Endothelial cell of umbilical vein (primary cell): ENCODE measurements around the gene RTP3. TPM values are rescaled to one million over a fixed set of nuclear protein-coding genes. Genes with fewer than 3 reads are reported as not detected.

Experiments used
- BruUV-seq: library from RNA; stranded (reverse); fragments of 400-500 nt; replicated peaks from 2 replicates; lab custom pipeline; 2021; lab: Mats Ljungman, UMichigan
- CTCF ChIA-PET: fragments of 300-600, 350-600 bp; sonication (Branson Sonifier 250); formaldehyde crosslinking; loops from one replicate; lab custom pipeline; 2021; ENCODE audit warnings: antibody characterized with exemption, inconsistent platforms; lab: Charles Lee
- POLR2A ChIA-PET: fragments of 300-600, 350-600 bp; sonication (Branson Sonifier 250); formaldehyde crosslinking; loops from one replicate; lab custom pipeline; 2021; ENCODE audit warnings: antibody characterized with exemption, inconsistent platforms; lab: Charles Lee
- DNase-seq: peaks from one replicate; pipeline ENCODE4 v3.0.0-alpha.2; 2011; ENCODE audit warnings: low read depth, low spot score
- FAIRE-seq: peaks from 2 replicates; lab custom pipeline; 2011; peaks lifted over from hg19 to GRCh38; lab: Jason Lieb, UNC
- H2AFZ ChIP-seq: 2 replicates; pipeline ENCODE4 v1.6.0; 2012; ENCODE audit warnings: low read depth, low read length, control low read depth, inconsistent platforms
- H3K27ac ChIP-seq: 2 replicates; pipeline ENCODE4 v1.5.1; 2011; ENCODE audit warnings: low read depth, mild to moderate bottlenecking, control low read depth, low read length, moderate library complexity; ENCODE audit not compliant: insufficient read depth
- H3K27me3 ChIP-seq, 2 experiments: 2 replicates each; pipeline versions ENCODE4 v1.6.0 to v1.6.1; 2011; ENCODE audit warnings: low read length in 2 of 2, mixed read lengths in 1 of 2; ENCODE audit not compliant: control insufficient read depth in 2 of 2, insufficient read depth in 2 of 2
- H3K36me3 ChIP-seq, 2 experiments: 2 replicates in 1 of 2; 3 replicates in 1 of 2; pipeline ENCODE4 v1.5.1; 2011; ENCODE audit warnings: low read length in 2 of 2, mild to moderate bottlenecking in 1 of 2, moderate library complexity in 1 of 2; ENCODE audit not compliant: control insufficient read depth in 2 of 2, insufficient read depth in 2 of 2; ENCODE audit errors: extremely low read depth in 1 of 2
- H3K4me1 ChIP-seq: 3 replicates; pipeline ENCODE4 v1.5.1; 2011; ENCODE audit warnings: mild to moderate bottlenecking, low read length; ENCODE audit not compliant: control insufficient read depth, insufficient read depth; ENCODE audit errors: extremely low read depth
- H3K4me2 ChIP-seq: 2 replicates; pipeline ENCODE4 v1.6.1; 2011; ENCODE audit warnings: low read length, control low read depth, mixed read lengths; ENCODE audit not compliant: insufficient read depth
- H3K4me3 ChIP-seq, 3 experiments: fragments of 200-600 bp in 1 of 3; sonication (generic), shearing (Covaris generic) in 1 of 3; replicated peaks in 1 of 3; 2 replicates each; pipeline ENCODE4 v1.5.1; 2011 to 2016; ENCODE audit warnings: control low read depth in 3 of 3, low read length in 3 of 3, mild to moderate bottlenecking in 2 of 3, inconsistent platforms in 1 of 3, low read depth in 1 of 3, moderate library complexity in 1 of 3; ENCODE audit not compliant: insufficient read depth in 1 of 3
- H3K79me2 ChIP-seq: 2 replicates; pipeline ENCODE4 v1.6.0; 2012; ENCODE audit warnings: low read length, inconsistent platforms; ENCODE audit not compliant: control insufficient read depth, insufficient read depth
- H3K9ac ChIP-seq: replicated peaks from 2 replicates; pipeline ENCODE3; 2011; ENCODE audit warnings: low read length, control low read depth; ENCODE audit not compliant: insufficient read depth; ENCODE audit errors: extremely low read depth
- H3K9me1 ChIP-seq: replicated peaks from 3 replicates; pipeline ENCODE4 v1.6.0; 2011; ENCODE audit warnings: mild to moderate bottlenecking, low read length; ENCODE audit not compliant: control insufficient read depth, insufficient read depth; ENCODE audit errors: extremely low read depth
- H3K9me3 ChIP-seq: replicated peaks from 2 replicates; pipeline ENCODE4 v1.5.1; 2012; ENCODE audit warnings: low read length, inconsistent platforms; ENCODE audit not compliant: control insufficient read depth, insufficient read depth
- H4K20me1 ChIP-seq: replicated peaks from 2 replicates; pipeline ENCODE3; 2011; ENCODE audit warnings: mild to moderate bottlenecking, low read length; ENCODE audit not compliant: control insufficient read depth, insufficient read depth; ENCODE audit errors: extremely low read depth
- EZH2 ChIP-seq: IDR thresholded peaks from 2 replicates; pipeline ENCODE4 v1.6.1; 2012; ENCODE audit warnings: borderline replicate concordance, low read depth, mild to moderate bottlenecking, moderate library complexity, low read length, inconsistent platforms; ENCODE audit not compliant: severe bottlenecking
- FOS ChIP-seq: IDR thresholded peaks from 2 replicates; pipeline ENCODE4 v1.6.1; 2011; ENCODE audit warnings: mild to moderate bottlenecking, low read length, moderate library complexity, borderline replicate concordance; ENCODE audit not compliant: insufficient read depth
- GATA2 ChIP-seq: IDR thresholded peaks from 2 replicates; pipeline ENCODE4 v1.7.0; 2011; ENCODE audit warnings: low read depth, mild to moderate bottlenecking, moderate library complexity, mixed read lengths, low read length; ENCODE audit not compliant: insufficient read length, insufficient read depth
- JUN ChIP-seq: IDR thresholded peaks from 2 replicates; pipeline ENCODE4 v1.6.1; 2011; ENCODE audit warnings: borderline replicate concordance, low read depth; ENCODE audit not compliant: insufficient read length, insufficient read depth
- MYC ChIP-seq: IDR thresholded peaks from one replicate; pipeline ENCODE4 v1.6.1; 2011; ENCODE audit warnings: mild to moderate bottlenecking, low read depth, low read length
- POLR2A ChIP-seq: IDR thresholded peaks from 2 replicates; pipeline ENCODE4 v1.6.1; 2012; ENCODE audit warnings: low read depth, mild to moderate bottlenecking, control low read depth, low read length
- POLR2AphosphoS5 ChIP-seq: IDR thresholded peaks from 2 replicates; pipeline ENCODE4 v1.6.1; 2012; ENCODE audit warnings: low read depth, mild to moderate bottlenecking, control low read depth, low read length, moderate library complexity; ENCODE audit not compliant: insufficient read depth
- dilution Hi-C: fragments of 300-500 bp; cut with MboI; formaldehyde crosslinking; loops from one replicate; pipeline ENCODE4 v1.15.0; 2019; ENCODE audit warnings: low sequenced_read_pairs; ENCODE audit not compliant: extremely low pct_ligation_motif_present
- intact Hi-C: fragments of 100-400 bp; cut with micrococcal nuclease; formaldehyde crosslinking; loops from one replicate; pipeline ENCODE4 v1.10.0; 2022
- polyA plus RNA-seq, 4 experiments: library from polyadenylated mRNA; depleted of rRNA in 3 of 4; stranded (reverse) in 3 of 4; unstranded in 1 of 4; fragments of >200 nt; gene quantifications; 2 replicates each; pipeline versions ENCODE4 v1.2.1 to v1.2.3, GENCODE V29; 2011 to 2012; ENCODE audit warnings: missing spikeins in 1 of 4
- total RNA-seq: library from RNA; stranded (reverse); gene quantifications from 2 replicates; pipeline ENCODE4 v1.2.3, GENCODE V29; 2021
- TF ChIP-seq, protein P1 (sequence below): IDR thresholded peaks from 2 replicates; pipeline ENCODE4 v1.6.1; 2011; ENCODE audit not compliant: insufficient read depth, insufficient read length
- TF ChIP-seq, protein P2 (sequence below), 2 donors: IDR thresholded peaks; 1 replicate in 1 of 2; 2 replicates in 1 of 2; pipeline ENCODE4 v1.5.1; 2011; ENCODE audit warnings: low read length in 2 of 2, mild to moderate bottlenecking in 2 of 2, moderate library complexity in 2 of 2, control low read depth in 1 of 2, inconsistent platforms in 1 of 2, low read depth in 1 of 2; ENCODE audit not compliant: insufficient read depth in 1 of 2; ENCODE audit errors: extremely low read depth in 1 of 2

RTP3 gene
- total and polyA plus RNA-seq, 2 donors (not counting 3 experiments of a cell fraction or from before 2014, with no cell fraction given) = 0.06 TPM; not detected in 1

DNA sequence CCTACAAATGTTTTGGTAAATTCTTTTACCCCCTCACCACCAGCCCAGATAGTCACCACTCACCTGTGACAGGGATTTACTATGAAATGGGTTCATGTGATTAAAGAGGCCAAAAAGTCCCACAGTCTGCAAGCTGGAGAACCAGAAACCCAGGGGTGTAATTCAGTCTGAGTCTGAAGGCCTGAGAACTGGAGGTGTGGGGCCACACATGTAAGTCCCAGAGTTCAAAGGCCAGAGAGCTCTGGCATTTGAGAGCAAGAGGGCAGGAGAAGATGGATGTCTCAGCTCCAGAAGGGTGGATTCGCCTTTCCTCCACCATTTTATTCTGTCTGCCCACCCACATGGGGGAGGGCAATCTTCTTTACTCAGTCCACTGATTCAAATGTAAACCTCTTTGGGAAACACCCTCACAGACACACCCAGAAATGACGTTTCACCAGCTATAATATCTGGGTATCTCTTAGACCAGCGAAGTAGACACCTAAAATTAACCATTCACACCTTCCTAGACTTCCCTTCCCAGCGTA lies 11.9 kb downstream of the RTP3 start:
- POLR2A ChIA-PET = no interaction called here
- Histone ChIP-seq H3K9me1 (no peaks in the 10 kb centered on the region), H3K9me3 (no peaks in the 10 kb centered on the region), H3K9ac (no peak overlapping the region), H3K4me2 (no peak overlapping the region), H3K36me3 (no peaks in the 10 kb centered on the region), H3K79me2 (no peaks in the 10 kb centered on the region), H4K20me1 (no peaks in the 10 kb centered on the region), H2AFZ (no peak overlapping the region), H3K27me3 (peaks cover 0 to 2% of the 10 kb centered on the region in 2 experiments), H3K4me3 (no peak overlapping the region), H3K27ac (no peak overlapping the region), H3K4me1 (no peaks in the 10 kb centered on the region)
- intact Hi-C loops = no loop called here
- FAIRE-seq = no peak
- no peak for DNase-seq
- TF ChIP-seq GATA2 = no peak
- TF ChIP-seq MYC = no peak
- TF ChIP-seq FOS = no peak
- TF ChIP-seq JUN = no peak
- TF ChIP-seq, protein P1, sequence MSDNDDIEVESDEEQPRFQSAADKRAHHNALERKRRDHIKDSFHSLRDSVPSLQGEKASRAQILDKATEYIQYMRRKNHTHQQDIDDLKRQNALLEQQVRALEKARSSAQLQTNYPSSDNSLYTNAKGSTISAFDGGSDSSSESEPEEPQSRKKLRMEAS = no peak
- TF ChIP-seq, protein P2, sequence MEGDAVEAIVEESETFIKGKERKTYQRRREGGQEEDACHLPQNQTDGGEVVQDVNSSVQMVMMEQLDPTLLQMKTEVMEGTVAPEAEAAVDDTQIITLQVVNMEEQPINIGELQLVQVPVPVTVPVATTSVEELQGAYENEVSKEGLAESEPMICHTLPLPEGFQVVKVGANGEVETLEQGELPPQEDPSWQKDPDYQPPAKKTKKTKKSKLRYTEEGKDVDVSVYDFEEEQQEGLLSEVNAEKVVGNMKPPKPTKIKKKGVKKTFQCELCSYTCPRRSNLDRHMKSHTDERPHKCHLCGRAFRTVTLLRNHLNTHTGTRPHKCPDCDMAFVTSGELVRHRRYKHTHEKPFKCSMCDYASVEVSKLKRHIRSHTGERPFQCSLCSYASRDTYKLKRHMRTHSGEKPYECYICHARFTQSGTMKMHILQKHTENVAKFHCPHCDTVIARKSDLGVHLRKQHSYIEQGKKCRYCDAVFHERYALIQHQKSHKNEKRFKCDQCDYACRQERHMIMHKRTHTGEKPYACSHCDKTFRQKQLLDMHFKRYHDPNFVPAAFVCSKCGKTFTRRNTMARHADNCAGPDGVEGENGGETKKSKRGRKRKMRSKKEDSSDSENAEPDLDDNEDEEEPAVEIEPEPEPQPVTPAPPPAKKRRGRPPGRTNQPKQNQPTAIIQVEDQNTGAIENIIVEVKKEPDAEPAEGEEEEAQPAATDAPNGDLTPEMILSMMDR (IDR thresholded peaks at IDR 0.05; ENCODE audit: extremely low read depth in 1 of 2, insufficient read depth in 1 of 2, low read depth in 1 of 2, low read length in 2 of 2) = no peak
- no peak for TF ChIP-seq POLR2A
- no peak for TF ChIP-seq POLR2AphosphoS5
- no peak for TF ChIP-seq EZH2
- BruUV-seq = no TSS peak
- CTCF ChIA-PET = interaction anchor here (1.1 to 8.1 kb wide), 5 partner anchors 12 to 120 kb away, joined by 4 to 52 read pairs (median 10); partner anchors contain the start of gene RTP3
- dilution Hi-C loops = no loop called here
